Right ventricle myocardium inferior (tissue), 1 donor: Measurements from ENCODE around the gene OR10H5. TPM values are rescaled to one million over a fixed set of nuclear protein-coding genes. Genes with fewer than 3 reads are reported as not detected.
"Not testable (repeated sequence)": the region's sequence is repeated elsewhere in the genome, so short reads cannot be mapped to it uniquely, and the experiment has no call there.

Source experiments
- ATAC-seq: fragments of 200-7000 bp; cut with Tn5 transposase; one replicate; pipeline ENCODE4 v1.9.1; 2020; ENCODE audit warnings: mild to moderate bottlenecking, moderate library complexity
- DNase-seq: peaks from one replicate; pipeline ENCODE4 v3.0.0; 2021; ENCODE audit errors: missing footprints
- intact Hi-C: fragments of 100-400 bp; cut with DNase I; formaldehyde crosslinking; loops from one replicate; pipeline ENCODE4 v1.11.0; 2022
- long read RNA-seq: library from polyadenylated mRNA; unstranded; transcript quantifications from one replicate; pipeline ENCODE4 v2.0.0, GENCODE V29; 2021
- total RNA-seq: library from RNA; stranded (reverse); fragmentation: NEBNext Ultra II Directional; extraction: Animal tissue kit (Norgen Biotek cat#: 25700); gene quantifications from one replicate; pipeline ENCODE4 v1.2.1, GENCODE V29; 2021
- donor health status: DM: no; HTN: yes; CAD: no; lungs with severe emphysema.

The OR10H5 gene, protein sequence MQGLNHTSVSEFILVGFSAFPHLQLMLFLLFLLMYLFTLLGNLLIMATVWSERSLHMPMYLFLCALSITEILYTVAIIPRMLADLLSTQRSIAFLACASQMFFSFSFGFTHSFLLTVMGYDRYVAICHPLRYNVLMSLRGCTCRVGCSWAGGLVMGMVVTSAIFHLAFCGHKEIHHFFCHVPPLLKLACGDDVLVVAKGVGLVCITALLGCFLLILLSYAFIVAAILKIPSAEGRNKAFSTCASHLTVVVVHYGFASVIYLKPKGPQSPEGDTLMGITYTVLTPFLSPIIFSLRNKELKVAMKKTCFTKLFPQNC
- total RNA-seq, result not detected
- long read RNA-seq, result 0 reads

DNA sequence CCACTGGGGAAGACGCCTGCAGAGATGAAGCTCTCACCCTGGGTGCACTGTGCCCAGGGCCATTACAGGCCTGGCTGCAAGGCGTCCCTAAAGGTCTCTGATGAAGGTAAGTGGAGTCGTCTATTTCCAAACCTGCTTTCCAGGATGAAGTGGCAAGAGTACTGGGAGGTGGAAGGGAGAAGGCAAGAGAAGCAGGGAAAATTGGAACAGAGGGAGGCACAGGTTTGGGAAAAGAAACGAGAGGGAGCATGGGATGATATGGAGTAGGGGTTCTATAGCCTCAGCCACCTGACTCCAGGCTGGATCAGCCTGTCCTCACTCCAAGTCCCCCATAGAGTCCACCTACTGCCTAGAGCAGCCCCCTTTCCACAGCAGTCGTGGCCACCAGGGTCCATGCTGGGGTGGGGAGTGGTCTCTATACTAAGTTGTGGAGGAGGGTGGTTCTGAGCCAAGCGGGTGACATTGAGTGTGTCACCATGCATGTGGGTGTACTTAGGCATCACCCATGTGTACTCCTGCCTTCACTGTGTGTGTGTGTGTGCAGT, at the start of gene OR10H5:
OR10H5 (plus strand) TSS at position 51 of the 545 bp plus-strand sequence. CDS start 6,388 bp downstream, outside the sequence.
- DNase-seq (no peak), ATAC-seq (no peak)
- intact Hi-C loops, result no loop called here

DNA sequence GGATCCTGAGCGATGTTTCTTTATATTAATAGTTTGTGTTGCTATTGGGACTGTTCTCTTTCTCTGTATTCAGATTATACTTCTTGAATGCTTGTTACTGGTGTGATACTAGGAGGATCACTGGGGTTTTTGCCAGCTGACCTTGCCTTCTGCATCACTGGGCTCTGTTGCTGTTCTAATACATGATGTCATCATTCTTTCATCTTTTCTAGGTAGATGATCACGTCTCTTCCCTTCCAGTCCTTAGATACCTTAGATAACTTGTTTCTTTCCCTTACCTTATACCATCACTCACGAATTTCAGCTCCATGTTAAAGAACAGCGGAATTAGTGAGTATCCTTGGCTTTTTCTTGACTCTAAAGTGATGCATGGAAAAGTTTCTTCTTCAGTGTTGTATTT, 49.7 kb upstream of the OR10H5 start, which contains the start of gene OR10H3:
OR10H3 (plus strand) TSS at position 264 of the 400 bp plus-strand sequence. CDS start 3,408 bp downstream, outside the sequence.
- intact Hi-C loops, result no loop called here
- ATAC-seq, result no peak
- no peak for DNase-seq

DNA sequence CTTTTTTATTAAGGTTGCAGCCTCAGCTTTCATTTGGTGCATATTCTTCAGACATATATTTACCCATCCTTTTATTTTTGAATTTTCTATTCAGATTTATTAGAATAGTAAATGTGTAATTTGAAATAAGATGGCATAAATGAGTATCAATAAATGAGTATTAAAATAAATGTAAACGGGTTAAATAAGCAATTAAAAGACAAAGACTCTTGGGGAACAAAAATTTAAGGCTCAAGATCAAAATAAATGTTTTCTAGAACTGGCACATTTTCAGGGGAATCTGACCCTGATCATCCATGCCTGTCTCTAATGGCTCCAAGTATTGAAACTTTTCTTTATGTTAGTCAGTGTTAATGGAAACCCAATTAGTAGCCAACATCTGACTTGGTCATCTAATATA, 46.7 kb upstream of the OR10H5 start:
- ATAC-seq, result no peak

DNA sequence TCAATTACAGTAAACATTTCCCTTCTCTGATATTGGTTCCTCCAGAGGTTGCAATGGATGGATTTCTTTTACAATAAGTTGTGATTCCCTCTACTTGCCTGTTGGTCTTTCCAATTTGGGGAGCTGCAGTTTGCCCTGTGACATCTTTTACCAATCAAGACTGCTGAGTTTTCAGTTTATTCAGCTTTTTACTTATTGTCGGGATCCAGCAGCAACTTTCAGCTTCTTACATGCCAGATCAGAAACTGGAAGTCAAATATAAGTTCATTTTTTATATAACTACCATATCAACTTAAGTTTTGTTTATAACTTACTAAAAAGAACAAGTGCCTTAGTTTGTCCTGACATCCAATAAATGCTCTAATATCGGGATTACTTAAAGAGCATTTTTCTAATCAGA, 39.2 kb upstream of the OR10H5 start:
- intact Hi-C loops, result no loop called here
- DNase-seq, result no peak
- no peak for ATAC-seq

More for the DNA sequence above, 46.7 kb upstream of the OR10H5 start:
- intact Hi-C loops, result no loop called here
- DNase-seq, result no peak

- DNase-seq, result no peak
- ATAC-seq, result no peak
- intact Hi-C loops, result loop anchor here (5.0 kb wide), 1 partner anchor 126 kb away; no protein-coding TSS in a partner anchor
Measured at GRCh38 chr19:15758379-15758778, 29.1 kb upstream of the OR10H5 start.

DNA sequence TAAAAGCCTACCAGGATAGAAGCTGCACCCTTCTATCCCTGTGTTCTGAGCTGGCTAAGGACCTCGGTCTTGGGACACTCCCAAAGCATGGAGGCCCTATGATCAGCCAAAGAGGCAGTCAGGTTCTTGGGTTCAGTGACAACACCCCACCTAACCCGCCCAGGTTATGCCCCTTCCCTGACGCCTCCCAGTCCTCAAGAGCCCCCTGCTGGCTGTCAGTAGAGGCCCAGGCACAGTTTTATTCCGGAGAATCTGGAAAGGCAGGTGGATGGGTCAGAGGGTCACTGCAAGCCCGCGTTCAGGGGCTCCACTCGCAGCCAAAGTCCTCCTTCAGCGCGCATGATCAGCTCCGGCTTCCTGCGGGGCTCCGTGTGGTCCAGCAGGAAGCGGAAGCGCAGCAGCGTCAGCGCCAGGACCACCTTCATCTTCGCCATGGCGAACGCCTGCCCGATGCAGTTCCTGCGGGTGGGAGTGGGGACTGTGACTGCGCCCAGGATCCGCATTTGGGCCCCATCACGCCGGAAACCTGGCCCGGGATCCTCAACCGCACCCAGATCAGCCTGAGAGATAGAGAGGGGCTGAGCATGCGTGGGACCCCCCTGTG, 27.4 kb upstream of the OR10H5 start:
- no peak for DNase-seq
- intact Hi-C loops, result loop anchor here (5.0 kb wide), 1 partner anchor 128 kb away; no protein-coding TSS in a partner anchor
- ATAC-seq, result no peak

GRCh38 chr19:15769586-15769985, 17.9 kb upstream of the OR10H5 start:
- intact Hi-C loops, result no loop called here
- no peak for ATAC-seq
- DNase-seq, result peak; percentile 45

DNA sequence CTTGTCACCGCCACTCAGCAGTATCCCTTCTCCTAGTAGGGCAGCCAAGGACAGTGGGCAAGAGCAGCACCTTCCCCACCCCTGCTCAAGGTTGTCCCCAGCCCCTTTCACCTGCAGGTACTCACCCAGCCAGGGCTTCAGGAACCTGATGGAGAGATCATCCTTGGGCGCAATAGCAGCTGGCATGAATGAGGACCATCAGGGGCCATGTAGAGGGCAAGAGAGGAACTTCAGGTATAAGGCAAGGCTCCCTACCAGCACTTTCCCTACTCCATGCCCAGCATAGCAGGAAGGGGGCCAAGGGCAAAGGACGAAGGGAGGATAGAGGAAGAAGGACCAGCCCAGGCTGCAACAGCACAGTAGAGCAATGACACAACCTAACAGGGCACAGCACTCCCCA, 13.3 kb upstream of the OR10H5 start:
- intact Hi-C loops, DNase-seq, ATAC-seq: not testable (repeated sequence)

DNA sequence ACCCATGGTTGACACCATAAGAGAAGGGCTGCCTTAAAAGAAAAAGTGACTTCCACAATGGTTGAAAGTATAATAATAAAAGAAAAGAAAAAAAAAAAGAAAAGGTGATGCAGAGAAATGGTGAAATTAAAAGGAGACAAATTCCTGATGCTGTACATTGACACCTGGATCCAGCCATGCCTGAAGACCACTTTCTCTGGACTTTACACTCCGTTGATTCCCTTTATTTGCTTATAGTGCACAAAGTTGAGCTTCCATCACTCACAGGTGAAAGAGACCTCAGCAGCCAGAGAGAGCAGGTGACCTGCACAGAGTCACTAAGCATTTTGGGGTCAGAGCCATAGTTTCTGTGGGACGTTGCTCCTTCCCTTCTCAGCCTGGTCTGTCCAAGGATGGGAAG, 12.2 kb upstream of the OR10H5 start:
- intact Hi-C loops, result no loop called here
- no peak for ATAC-seq
- DNase-seq, result no peak

DNA sequence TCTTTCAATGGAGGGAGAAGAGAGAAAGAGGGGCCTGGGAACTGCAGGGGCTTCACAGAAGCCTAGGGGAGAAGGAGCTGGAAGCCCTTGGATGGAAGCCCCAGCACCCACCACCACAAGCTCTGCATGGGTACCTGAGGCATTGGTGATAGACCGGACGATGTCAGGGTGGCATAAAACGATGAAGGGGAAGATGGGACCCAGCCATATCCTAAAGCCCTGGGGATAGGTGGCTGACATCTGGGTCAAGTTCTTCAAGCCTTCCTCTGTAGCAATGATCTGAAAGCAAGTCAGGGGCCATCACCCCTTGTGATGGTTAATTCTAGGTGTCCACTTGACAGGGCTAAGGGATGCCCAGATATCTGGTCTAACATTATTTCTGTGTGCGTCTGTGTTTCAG, 11.2 kb upstream of the OR10H5 start:
- intact Hi-C loops, result no loop called here
- ATAC-seq, result no peak
- DNase-seq, result no peak

GRCh38 chr19:15776991-15777970, 10.2 kb upstream of the OR10H5 start:
- ATAC-seq (no peak), DNase-seq (no peak)
- intact Hi-C loops, result no loop called here

DNA sequence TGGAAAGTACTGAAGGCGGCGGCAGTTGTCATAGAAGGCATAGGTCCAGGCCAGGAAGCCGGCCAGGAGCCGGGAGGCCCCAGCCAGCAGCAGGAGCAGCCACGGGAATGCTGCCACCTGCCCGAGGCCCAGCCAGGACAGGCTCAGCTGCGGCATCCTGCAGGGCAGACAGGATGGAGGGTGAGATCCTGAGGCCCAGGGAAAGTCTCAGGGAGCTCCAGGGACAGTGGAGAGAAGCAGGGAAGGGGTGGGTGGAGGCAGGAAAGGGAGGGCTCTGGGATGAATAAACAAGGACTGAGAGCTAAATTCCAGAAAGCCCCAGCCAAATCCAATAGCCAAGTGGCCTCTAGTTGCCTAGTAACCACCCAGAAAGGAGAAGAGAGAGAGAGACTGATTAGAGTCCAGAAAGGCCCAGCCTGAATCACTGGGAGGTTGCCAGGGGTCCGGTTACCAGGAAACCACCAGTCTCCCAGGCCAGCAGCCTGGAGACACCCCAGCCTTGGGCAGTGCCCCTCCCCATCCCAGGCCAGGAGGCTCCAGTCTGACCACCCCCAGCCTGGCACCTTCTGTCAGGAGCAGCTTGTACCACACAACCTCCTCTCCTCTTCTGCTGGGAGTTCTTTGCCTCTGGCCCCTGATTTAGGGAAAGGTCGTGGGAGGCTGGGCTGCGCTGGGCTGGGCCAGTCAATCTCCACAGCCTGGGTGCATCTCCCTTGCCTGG, 7.5 kb upstream of the OR10H5 start:
- intact Hi-C loops, result loop anchor here (5.0 kb wide), 1 partner anchor 108 kb away; the partner anchor contains the start of gene CYP4F12
- peak; percentile 82 for DNase-seq
- ATAC-seq, result peak; percentile 93

- intact Hi-C loops, result loop anchor here (5.0 kb wide), 1 partner anchor 109 kb away; the partner anchor contains the start of gene CYP4F12
- ATAC-seq (peak; percentile 4), DNase-seq (no peak)
Measured at GRCh38 chr19:15780610-15781418, 6.6 kb upstream of the OR10H5 start.

DNA sequence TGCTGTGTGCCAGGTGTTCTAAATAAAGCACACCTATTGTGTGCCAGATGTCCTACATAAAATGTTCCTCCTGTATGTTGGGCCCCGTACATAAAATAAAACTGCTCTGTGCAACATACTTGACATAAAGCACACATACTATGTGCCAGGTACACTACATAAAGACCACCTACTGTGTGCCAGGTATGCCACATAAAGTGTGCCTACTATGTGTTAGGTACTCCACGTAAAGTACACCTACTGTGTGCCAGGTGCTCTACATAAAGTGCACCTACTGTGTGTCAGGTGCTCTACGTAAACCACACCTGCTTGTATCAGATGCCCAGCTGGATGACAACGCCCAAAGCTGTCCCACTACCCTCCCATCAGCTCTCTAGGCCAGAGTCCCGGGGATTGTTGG, 5.8 kb upstream of the OR10H5 start:
- intact Hi-C loops, result loop anchor here (5.0 kb wide), 1 partner anchor 109 kb away; the partner anchor contains the start of gene CYP4F12
- no peak for ATAC-seq
- no peak for DNase-seq

GRCh38 chr19:15782211-15782610, 5.2 kb upstream of the OR10H5 start:
- DNase-seq (no peak), ATAC-seq (no peak)
- intact Hi-C loops, result loop anchor here (5.0 kb wide), 1 partner anchor 110 kb away; the partner anchor contains the start of gene CYP4F12

DNA sequence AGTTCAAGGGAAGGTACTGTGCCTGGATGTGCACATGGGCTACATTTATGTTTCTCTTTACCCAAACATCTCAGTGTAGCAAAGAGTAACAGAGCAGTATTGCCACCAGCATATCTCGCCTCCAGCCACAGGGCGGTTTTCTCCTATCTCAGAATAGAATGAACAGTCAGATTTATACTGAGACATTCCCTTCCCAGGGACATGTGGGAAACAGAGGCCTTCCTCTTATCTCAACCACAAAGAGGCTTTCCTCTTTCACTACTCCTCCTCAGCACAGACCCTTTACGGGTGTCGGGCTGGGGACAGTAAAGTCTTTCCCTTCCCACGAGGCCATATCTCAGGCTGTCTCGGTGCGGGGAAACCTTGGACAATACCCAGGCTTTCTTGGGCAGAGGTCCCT, 4.6 kb upstream of the OR10H5 start:
- ATAC-seq, DNase-seq: not testable (repeated sequence)
- intact Hi-C loops, result loop anchor here (5.0 kb wide), 1 partner anchor 111 kb away; the partner anchor contains the start of gene CYP4F12
